SH-SY5Y (cell line): ENCODE data around the gene RNF121.

Experiments
- GATA2 ChIP-seq: IDR thresholded peaks from 2 replicates; pipeline ENCODE4 v1.6.1; 2011; ENCODE audit warnings: mild to moderate bottlenecking, low read depth, low read length
- GATA3 ChIP-seq: IDR thresholded peaks from 2 replicates; pipeline ENCODE4 v1.6.1; 2011; ENCODE audit warnings: low read depth, mild to moderate bottlenecking, low read length, moderate library complexity

DNA sequence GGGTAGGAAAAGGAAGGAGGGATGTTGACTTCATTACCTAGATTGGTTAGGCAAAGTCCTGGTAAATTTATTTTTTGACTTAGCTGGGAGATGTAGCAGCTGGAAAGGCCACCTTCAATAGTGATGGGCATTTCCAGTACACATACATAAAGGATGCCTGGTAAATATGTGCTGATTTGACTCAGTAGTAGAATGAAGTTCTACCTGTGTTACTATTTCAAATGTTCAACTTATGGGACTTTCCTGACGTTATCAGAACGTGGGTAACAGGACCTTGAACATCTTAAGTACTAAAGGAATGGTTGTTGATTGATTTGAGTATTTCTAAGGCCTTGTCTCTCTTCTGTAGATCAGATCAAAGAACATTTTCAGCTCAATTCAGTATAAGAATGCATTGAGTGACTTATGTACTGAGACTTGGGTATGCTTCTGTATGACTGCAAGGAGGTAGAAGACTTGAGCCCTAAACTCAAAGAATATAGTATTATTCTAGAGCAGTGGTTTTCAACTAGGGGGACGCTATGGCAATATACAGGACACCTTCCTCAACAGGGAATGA is 27.1 kb downstream of the RNF121 start:
- no peak for TF ChIP-seq GATA3
- TF ChIP-seq GATA2 = no peak
